VCaP (cell line): ENCODE results near the gene NRXN3.

Experiments used
- H3K27ac ChIP-seq: fragments of 450-650 bp; 2 replicates; pipeline ENCODE4 v1.5.1; 2017
- TF ChIP-seq, protein P1 (sequence below): fragments of 450-650 bp; conservative IDR thresholded peaks from 2 replicates; pipeline ENCODE4 v1.5.1; 2017; ENCODE audit warnings: mild to moderate bottlenecking, moderate library complexity

NRXN3 gene

GRCh38 chr14:78186277-78186676, 16.1 kb downstream of the NRXN3 start:
- H3K27ac ChIP-seq = no peak overlapping the region
- TF ChIP-seq, protein P1, sequence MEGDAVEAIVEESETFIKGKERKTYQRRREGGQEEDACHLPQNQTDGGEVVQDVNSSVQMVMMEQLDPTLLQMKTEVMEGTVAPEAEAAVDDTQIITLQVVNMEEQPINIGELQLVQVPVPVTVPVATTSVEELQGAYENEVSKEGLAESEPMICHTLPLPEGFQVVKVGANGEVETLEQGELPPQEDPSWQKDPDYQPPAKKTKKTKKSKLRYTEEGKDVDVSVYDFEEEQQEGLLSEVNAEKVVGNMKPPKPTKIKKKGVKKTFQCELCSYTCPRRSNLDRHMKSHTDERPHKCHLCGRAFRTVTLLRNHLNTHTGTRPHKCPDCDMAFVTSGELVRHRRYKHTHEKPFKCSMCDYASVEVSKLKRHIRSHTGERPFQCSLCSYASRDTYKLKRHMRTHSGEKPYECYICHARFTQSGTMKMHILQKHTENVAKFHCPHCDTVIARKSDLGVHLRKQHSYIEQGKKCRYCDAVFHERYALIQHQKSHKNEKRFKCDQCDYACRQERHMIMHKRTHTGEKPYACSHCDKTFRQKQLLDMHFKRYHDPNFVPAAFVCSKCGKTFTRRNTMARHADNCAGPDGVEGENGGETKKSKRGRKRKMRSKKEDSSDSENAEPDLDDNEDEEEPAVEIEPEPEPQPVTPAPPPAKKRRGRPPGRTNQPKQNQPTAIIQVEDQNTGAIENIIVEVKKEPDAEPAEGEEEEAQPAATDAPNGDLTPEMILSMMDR = no peak

DNA sequence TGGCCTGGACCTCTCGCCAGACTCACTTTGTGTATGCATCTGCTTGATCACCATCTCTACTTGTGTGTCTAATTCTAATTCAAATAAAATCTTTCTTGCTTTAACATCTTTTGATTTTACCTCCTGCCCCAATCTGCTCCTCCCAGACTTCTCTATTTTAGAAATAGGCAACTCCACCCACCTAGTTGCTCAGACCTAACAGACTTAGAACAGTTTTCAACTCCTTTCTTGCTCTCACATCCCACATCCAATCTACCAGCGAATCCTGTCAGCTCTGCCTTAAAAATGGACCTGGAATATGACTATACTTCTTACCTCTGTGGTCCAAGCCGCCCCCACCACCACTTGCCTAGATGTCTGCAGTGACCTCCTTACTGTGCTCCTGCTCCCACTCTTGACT, 18.7 kb downstream of the NRXN3 start:
- TF ChIP-seq, protein P1 = no peak
- H3K27ac ChIP-seq = no peak overlapping the region

- TF ChIP-seq, protein P1 = no peak
- no peak overlapping the region for H3K27ac ChIP-seq
Measured at GRCh38 chr14:78195431-78195830, 25.3 kb downstream of the NRXN3 start.

- TF ChIP-seq, protein P1 = 0 out of 2 replicates have a peak, but pooled peaks have one; percentile 15
- H3K27ac ChIP-seq = no peak overlapping the region
Measured at GRCh38 chr14:78196323-78196722, 26.1 kb downstream of the NRXN3 start.

DNA sequence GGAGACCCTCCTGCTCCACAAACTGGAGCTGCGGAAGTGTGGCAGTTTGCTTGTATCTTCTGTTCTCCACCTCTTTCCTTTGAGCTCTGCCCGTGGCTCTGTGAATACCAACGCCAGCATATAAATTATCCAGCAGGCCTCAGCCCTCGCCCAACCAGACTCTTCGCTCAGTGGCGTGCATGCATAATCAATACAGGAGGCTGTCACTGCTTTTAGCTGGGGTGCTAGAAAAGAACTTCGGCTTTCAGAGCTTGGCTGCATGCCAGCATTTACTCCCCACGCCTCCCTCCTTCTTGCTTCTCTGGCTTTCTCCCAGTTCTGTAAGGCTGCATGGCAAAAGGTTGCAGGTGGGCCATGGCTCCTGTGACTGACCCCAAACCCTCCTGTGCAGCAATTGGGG, 26.9 kb downstream of the NRXN3 start:
- TF ChIP-seq, protein P1 = no peak
- H3K27ac ChIP-seq = no peak overlapping the region

GRCh38 chr14:78202163-78202562, 32.0 kb downstream of the NRXN3 start:
- no peak overlapping the region for H3K27ac ChIP-seq
- TF ChIP-seq, protein P1 = no peak

GRCh38 chr14:78202976-78203375, 32.8 kb downstream of the NRXN3 start:
- TF ChIP-seq, protein P1 = no peak
- no peak overlapping the region for H3K27ac ChIP-seq

DNA sequence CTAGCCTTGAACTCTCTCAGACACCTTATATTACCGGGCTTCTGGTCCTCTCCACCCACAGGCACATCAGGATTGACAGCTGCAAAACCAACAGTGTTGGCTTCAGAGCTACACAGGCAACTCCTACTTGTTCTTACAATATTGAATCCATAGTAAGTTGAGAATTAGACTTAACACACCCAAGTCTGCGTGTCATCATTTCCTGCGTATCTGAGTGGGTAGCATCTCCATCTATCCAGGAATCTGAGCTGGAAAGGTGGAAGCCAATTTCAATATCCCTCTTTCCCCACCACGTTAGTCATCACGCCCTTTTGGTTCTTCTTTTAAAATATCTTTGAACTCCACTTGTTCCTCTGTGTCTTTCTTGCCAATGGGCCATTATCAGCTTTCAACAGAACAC, 37.2 kb downstream of the NRXN3 start:
- H3K27ac ChIP-seq = no peak overlapping the region
- TF ChIP-seq, protein P1 = no peak
